ENCODE data around the gene NCOA5.

NCOA5 gene

GRCh38 chr20:46011631-46012482 lies 77.9 kb downstream of the NCOA5 start:
- DNase-seq: no peak
